ENCODE results near the gene DBF4.
"Not testable (repeated sequence)": the region's sequence is repeated elsewhere in the genome, so short reads cannot be mapped to it uniquely, and the experiment has no call there.

DBF4 gene

DNA sequence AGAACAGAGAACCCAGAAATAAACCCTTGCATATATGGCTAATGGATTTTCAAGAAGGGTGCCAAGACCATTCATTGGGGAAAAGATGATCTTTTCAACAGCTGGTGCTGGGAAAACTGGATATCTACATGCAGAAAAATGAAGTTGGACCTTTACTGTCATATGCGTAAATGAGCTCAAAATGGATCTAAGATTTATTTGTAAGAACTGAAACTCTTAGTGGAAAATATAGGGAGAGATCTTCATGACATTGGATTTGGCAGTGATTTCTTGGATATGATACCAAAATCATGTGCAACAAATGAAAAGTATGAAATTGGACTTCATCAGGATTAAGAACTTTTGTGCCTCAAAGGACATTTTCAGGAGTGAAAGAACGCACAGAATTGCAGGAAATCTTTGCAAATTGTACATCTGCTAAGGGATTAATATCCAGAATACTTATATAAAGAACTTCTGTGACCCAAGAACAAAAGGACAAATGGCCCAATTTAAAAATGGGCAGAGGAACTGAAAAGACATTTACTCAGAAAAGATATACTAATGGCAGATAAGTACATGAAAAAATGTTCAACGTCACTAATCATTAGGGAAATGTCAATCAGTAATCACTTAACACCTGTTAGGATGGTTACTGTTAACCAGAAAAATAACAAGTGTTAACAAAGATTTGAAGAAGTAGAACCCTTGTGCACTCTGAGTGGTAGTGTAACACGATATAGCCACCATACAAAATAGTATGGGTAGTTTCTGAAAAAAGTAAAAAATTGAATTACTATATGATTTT, 6.1 kb downstream of the DBF4 start:
- no peak for DNase-seq

DNA sequence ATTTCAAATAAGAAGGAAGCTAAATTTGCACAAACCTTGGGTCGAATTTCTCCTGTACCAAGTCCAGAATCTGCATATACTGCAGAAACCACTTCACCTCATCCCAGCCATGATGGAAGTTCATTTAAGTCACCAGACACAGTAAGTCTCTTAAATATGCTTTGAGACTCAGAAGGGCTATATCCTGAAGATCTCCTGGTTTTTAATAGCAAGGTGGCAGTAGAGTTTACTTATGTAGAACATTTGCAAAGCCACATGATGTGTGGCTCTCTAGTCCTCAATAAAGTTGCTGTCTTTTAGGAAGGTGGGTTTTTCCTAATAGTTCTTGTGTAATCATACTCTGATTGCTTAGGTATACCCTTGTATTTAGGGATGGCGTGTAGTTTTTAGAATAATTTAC, 8.7 kb downstream of the DBF4 start:
- no peak for DNase-seq

DNA sequence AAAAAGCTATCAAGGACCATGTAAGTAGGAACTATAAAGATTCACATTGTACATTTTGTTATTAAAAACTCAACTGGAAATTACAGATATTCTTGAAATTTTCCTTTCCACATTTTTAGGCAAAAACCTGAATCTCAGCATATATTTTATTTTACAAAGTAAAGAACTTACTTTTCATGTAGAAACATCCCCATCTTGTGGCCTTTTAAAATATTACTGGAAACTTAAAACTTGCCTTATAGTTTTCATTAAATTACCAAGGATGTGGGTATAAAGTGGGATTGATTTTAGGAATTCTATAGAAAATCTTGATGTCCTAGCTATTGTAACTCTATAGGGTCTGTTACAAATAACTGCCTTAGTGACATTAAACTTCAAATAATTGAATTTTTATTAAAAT, 10.6 kb downstream of the DBF4 start:
- peak; percentile 25 for DNase-seq

DNA sequence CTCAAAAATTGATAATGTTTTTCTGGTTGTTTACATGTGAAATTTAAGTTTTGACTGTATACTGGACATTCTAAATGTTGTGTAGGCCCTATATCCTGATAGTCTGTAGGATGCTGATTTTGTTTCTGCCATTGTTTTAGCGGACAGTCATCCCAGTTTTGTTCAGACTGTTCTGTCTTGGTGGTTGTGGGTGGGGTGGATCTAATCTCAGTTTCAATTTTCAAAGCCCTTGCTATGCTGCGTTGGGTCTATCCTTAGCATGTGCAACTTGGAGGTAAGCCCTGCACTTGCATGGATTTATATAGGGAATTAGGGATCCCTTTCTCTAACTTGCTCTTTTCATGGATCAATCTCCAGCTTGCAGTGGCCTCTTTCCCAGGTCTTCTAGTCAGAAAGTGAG, 19.1 kb downstream of the DBF4 start:
- DNase-seq: no peak

DNA sequence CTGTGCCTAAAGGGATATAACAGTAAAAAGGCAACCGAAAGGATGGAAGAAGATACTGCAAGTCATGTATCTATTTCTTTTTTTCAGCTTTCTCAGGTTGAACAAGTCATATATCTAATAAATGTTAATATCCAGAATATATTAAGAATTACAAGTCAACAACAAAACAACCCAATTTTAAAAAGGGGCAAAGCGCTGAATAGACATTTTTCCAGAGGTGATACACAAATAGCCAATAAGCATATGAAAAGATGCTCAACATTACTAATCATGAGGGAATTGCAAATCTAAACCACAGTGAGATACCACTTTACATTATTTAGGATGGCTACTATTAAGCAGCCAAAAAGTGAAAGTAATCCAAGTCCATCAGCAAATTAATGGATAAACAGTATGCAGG, 23.0 kb downstream of the DBF4 start:
- no peak for DNase-seq

DNA sequence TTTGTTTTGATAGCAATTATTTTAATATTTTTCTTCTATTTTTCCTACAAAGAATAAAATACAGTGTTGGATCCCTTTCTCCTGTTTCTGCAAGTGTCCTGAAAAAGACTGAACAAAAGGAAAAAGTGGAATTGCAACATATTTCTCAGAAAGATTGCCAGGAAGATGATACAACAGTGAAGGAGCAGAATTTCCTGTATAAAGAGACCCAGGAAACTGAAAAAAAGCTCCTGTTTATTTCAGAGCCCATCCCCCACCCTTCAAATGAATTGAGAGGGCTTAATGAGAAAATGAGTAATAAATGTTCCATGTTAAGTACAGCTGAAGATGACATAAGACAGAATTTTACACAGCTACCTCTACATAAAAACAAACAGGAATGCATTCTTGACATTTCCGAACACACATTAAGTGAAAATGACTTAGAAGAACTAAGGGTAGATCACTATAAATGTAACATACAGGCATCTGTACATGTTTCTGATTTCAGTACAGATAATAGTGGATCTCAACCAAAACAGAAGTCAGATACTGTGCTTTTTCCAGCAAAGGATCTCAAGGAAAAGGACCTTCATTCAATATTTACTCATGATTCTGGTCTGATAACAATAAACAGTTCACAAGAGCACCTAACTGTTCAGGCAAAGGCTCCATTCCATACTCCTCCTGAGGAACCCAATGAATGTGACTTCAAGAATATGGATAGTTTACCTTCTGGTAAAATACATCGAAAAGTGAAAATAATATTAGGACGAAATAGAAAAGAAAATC, 31.0 kb downstream of the DBF4 start:
- not testable (repeated sequence) for DNase-seq

DNA sequence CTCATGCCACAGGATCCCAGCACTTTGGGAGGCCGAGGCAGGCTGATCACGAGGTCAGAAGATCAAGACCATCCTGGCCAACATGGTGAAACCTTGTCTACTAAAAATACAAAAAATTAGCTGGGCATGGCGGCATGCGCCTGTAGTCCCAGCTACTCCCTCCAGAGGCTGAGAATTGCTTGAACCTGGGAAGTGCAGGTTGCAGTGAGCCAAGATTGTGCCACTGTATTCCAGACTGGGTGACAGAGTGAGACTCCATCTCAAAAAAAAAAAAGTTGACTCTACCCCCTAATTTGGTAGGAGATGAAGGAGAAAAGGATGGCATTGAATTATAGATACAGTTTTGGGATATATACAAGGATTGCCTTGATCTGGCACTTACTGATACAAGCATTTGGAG, 32.5 kb downstream of the DBF4 start:
- DNase-seq: not testable (repeated sequence)

DNA sequence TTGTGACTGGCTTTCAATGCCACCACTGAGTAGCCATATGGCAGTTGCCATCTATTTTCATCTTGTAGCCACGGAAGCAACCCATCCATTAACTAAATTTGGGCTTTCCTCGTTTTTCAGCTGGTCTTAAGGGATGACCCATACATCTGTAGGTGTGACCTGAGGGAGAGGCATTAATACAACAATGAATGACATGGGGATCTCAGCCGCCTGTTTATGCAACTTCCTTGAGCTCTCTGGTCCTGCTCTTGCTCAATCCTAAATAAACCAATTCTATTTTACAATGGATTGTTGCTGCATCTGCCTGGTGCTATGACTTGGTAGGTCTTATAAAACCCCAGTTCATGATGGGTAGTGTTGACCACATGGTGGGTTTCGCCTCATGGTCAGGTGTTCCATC, 35.8 kb downstream of the DBF4 start:
- no peak for DNase-seq

DNA sequence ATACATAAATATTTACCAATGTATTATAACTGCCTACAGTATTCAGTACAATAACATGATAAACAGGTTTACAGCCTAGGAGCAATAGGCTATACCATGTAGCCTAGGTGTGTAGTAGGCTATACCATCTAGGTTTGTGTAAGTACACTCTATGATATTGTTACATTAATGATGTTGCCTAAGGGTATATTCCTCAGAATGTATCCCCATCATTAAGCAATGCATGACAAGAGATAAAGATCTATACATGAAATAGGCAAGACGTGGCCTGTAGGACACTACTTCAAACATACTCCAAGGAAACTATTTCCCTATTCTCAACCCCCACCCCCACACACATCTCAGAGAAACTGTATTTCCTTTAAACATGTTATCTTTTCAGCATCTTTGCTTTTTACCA, 42.4 kb downstream of the DBF4 start:
- no peak for DNase-seq

DNA sequence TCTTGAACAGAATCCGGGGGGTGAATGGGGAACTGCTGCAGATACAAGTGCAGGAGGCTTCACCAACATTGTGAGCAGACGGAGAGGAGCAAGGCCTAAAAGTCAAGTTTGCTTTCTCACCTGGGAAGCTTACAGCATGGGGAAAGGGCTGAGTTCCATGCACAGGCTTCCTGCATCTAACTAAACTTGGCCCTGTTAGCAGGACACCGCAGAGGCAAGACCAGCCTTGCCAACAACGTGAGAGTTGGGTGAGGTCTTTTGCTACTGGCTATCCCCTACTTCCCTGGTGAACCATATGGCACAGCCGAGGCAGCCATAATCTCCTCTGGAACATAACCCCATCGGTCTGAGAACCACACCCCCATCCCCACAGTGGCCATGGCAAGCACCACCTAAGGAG, 43.6 kb downstream of the DBF4 start:
- DNase-seq: no peak

DNA sequence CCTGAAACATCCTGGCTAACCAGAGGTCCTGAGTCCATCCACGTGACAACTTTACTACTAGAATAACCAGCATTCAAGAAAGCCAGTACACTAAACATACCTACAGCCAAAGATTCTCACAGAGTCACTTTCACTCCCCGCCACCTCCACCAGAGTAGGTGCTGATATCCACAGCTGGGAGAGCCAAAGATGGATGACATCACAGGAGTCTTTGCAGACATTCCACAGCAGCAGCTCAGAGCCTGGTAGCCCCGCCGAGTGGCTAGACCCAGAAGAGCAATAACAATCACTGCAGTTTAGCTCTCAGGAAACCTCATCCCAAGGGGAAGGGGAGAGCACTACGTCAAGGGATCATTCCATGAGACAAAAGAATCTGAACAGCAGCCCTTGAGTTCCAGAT, 44.3 kb downstream of the DBF4 start:
- DNase-seq: no peak

DNA sequence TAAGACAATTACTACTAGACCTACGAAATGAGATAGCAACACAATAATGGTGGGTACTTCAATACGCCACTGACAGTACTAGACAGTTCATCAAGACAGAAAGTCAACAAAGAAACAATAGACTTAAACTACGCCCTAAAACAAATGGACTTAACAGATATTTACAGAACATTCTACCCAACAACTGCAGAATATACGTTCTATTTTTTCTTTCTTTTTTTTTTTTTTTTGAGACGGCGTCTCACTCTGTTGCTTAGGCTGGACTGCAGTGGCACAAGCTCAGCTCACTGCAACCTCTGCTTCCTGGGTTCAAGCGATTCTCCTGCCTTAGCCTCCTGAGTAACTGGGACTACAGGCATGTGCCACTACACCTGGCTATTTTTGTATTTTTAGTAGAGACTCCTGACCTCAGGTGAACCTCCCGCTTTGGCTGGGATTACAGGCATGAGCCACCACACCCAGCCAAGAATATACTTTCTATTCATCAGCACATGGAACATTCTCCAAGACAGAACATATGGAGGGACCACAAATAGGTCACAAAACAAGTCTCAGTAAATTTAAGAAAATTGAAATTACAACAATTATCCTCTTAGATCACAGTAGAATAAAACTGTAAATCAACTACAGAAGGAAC, 46.6 kb downstream of the DBF4 start:
- not testable (repeated sequence) for DNase-seq

DNA sequence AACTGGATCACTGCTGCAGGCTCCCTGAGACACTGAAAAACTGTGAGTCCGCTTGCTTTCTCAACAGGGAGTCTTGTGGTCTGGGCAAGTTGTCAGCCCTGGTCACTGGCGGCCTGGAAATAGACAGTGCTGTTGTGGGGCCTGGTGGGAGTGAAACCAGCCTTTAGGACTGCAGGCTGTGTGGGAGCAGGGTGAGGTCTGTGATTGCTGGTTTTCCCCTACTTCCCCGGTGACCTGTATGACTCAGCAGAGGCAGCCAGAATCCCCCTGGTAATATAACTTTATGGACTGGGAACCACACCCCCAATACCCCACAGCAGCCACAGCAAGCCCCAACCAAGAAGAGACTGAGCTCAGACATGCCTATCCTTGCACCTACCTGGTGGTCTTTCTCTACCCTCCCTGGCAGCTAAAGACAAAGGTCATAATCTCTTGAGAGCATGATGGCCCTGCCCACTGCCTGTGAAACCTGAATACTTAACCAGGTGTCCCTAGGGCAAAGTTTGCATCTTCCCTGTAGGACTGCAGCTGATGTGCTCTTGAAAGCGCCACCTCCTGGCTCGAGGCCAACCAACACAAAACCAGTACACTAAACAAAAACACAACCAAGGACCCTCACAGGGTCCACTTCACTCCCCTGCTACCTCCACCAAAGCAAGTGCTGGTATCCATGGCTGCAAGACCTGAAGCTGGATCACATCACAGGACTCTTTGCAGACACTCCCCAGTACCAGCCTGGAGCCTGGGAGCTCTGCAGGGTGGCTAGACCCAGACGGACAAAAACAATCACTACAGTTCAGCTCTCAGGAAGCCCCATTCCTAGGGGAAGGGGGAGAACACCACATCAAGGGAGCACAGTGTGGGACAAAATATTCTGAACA, 50.5 kb downstream of the DBF4 start:
- DNase-seq: peak; percentile 35

DNA sequence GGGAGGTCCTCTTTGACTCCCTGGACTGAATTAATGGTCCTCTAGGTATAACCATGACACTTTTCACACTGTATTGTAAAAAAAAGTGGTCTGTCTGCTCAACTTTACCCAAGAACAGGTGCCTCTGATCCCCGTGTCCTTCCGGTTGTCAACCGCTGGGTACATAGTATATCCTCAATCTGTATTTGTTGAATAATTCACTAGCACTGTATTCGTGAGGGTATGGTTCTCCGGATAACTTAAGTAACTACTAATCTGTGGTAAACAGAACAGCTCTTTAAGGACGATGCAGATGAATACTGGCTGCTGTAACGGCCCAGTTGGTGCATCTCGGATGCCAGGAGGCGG, 57.3 kb downstream of the DBF4 start:
- DNase-seq: peak; percentile 47

DNA sequence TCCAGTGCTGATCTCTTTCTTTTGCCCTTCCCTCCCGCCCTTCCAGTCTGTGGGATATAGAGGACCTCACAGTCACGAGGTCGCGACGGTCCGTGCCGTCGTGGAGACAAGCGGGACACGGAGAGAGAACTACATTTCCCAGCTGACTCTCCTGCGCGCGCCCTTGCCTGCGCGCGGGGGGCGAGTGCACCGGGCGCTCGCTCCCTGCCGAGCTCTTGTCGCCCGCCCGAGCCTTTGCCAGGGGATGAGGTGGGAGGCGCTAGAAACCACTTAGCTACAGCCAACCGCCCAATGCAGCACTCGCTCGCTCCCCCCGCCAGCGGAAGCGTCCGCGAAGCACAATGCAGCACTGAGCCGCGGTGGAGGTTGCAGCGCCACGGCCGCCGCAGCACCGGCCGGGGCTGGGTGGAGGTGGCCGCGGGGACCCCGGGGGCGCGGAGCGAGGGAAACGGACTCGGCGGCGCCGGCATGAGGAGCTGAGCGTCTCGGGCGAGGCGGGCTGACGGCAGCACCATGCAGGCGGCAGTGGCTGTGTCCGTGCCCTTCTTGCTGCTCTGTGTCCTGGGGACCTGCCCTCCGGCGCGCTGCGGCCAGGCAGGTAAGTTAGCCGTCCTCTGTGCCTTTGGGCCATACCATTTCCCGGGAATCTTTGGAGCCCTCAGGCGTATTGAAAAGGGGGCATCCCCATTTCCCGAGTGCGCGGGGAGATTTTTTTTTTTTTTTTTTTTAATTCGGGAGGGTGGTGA, 57.8 kb downstream of the DBF4 start, which contains the start of gene ADAM22:
ADAM22 (plus strand) TSS at position 299 of the 746 bp plus-strand sequence; CDS start at position 514, 215 bp downstream.
- DNase-seq: peak; percentile 97

DNA sequence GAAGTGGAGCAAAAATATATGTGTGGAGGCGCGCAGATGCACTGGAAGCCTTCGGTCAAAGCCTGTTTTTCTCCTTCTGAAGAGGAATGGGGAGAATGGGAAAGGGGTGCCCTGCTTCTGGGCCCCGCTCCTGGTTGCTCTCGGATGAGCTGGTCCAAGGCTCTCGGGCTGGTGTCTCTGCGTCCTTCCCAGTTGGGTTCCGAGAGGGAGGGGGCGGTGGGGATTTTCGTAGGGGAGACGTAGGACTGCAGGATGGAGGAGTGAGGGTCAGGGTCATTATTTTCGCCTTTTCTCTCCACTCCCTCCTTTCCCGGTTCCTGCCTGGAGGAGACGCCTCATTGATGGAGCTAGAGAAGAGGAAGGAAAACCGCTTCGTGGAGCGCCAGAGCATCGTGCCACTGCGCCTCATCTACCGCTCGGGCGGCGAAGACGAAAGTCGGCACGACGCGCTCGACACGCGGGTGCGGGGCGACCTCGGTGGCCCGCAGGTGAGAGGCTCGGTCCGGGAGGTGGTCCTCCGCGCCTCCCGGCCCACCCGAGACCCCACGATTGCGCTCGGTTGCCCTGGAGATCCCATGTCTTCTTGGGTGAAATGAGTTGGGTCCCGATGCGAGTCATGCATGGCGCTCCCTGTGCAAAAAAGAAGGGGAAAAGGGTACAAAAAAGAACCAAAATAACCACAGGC, 58.5 kb downstream of the DBF4 start:
- DNase-seq: peak; percentile 67

DNA sequence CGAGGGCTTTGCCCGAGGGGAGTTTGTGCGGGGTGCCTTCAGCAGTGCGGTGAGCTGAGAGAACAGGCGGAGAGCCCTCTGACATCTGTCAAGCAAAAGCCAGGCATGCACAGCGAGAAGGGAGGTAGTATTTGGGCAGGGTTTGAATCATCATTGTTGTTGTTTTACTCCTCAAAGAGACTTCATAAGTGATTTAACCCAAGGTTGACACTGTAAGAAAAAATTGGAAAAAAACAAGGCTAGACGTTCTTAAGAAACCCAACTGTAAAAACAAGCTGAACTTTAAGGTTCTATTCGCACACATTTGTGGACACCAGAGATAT, 59.1 kb downstream of the DBF4 start:
- no peak for DNase-seq

DNA sequence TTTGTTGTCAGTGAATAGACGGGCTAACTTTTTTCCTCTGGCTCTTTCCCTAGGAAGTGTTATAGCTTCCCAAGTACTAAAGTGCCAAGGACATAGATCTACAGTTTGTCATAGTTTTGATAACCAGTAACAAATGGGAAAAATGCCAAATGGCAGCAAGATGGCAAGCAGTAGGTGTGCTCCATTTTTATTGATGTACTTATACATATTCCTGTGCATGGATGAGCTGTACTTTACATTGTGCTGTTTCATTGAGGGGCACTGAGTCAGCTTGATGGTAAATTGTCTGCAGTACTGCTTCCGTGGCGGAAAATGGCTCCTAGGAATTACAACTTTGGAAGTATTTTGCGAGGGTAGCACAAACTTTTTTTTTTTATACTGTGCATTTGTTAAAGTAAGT, 64.8 kb downstream of the DBF4 start:
- DNase-seq: no peak

DNA sequence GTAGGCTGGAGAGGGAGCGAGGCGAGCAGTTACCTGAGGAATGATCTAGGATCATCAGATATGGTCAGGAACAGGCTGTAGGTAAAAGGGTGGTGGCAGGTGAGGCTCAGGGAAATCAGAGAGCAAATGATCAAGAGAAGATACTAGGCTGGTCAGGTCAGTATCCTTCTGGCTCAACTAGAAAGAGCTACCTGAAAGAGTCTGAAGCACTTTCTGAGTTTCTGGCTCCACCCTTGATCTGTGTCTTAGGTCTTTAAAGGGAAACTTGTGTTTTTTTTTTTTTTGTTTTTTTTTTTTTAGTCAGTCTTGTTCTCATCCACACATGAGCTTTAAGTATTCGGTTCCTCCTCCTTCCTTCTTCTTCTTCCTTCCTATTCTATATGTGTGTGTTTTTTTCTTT, 68.3 kb downstream of the DBF4 start:
- no peak for DNase-seq

DNA sequence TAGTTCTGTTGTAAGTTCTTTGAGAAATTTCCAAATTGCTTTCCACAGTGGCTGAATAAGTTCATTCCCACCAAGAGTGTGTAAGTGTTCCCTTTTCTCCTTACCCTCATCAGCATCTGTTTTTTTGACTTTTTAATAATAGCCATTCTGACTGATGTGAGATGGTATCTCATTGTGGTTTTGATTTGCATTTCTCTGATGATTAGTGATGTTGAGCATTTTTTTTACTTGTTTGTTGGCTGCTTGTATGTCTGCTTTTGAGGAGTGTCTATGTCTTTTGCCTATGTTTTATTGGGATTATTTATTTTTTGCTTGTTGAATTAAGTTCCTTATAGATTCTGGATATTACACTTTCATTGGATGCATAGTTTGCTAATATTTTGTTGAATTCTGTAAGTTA, 69.6 kb downstream of the DBF4 start:
- DNase-seq: not testable (repeated sequence)

DNA sequence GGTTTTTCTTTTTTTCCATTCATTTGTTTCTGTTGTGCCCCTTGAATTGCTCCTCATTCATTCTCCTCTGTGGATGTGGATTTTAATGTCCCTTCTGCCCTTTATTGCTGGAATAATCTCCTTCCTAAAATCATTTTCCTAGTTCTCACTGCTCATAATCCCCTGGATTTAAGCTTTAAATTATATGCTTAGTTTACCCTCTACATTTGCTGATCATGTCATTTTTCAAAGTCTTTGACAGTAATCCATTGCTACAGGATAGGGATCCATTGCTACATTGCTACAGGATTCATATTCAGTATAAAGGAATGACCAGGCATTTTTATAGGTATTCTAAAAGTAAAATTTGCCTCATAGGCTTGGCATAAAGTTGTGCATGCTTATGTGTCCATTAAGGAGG, 72.1 kb downstream of the DBF4 start:
- DNase-seq: no peak
